Measurements from ENCODE around the gene KCNMB2.

GRCh38 chr3:178765472-178765871 lies 229.2 kb downstream of the KCNMB2 start:
- no peak for TF ChIP-seq GATA2 (IDR thresholded peaks at IDR 0.05; ENCODE audit: low read depth, low read length)
- no peak for TF ChIP-seq GATA3 (IDR thresholded peaks at IDR 0.05; ENCODE audit: low read depth, low read length)

Data from SH-SY5Y (cell line).